GM21515 (cell line): ENCODE measurements around the gene DPY30.
"Not testable (repeated sequence)": the region's sequence is repeated elsewhere in the genome, so short reads cannot be mapped to it uniquely, and the experiment has no call there.

ENCODE experiments used
- ATAC-seq: cut with Tn5 transposase; IDR thresholded peaks from one replicate; pipeline ENCODE4 v1.9.1; 2021; ENCODE audit not compliant: unreplicated experiment

The DPY30 gene

DNA sequence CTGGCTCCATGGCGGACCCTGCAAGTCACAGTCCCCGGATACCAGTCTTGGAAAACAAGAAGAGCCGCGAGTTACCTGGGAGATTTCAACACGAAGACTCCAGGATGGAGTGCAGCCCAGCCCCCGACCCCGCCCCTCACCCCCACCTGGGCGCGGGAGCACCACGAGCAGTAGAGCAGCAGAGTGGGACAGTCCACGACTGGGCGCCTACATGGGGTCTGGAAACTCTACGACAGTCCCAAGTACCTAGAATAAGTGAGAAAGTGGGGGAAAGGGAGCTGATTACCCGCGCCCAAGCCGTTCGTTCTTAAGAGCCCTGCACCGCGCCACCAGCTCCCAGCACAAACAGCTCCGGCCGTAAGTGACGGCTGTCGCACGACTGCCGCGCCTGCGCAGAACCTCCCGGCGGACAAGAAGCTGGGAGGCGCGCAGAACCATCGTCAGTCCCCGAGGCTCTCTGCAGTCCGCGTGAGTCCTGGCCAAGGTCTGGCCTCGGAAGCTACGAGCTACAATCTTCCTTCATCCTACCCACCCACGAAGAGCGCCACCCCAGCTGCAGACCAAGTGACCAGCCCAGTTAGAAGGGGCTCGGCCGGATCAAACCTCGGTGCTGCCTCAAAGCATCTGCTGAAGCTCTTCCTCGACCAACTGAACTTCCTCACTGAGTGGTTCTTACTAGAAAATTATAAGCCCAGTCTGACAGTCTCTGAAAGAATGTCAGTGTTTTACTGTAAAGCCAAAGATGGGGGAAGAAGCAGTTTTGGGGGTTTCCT, at the start of gene DPY30:
TSS of gene DPY30 (minus strand) at position 359 of the 773 bp plus-strand sequence. CDS start at position 10, 349 bp downstream.
- peak; percentile 90 for ATAC-seq

DNA sequence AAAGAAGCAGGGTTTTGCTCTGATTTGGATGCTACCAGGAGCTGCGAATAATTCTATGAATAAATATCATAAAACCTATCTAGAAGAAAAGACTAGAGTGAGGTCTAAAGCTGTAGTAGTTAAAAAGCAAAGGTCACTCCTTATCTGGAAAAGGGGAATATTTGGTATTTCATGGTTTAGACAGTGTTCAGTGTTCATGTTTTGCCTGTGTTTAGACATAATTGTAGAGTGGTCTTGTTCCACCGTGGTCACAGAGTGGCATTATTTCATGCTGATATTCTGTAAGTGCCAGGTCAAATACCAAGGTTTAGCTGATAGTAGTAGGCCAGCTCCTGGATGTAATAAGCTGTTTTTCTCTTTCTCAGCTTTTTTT, 34.5 kb upstream of the DPY30 start:
- ATAC-seq = no peak

DNA sequence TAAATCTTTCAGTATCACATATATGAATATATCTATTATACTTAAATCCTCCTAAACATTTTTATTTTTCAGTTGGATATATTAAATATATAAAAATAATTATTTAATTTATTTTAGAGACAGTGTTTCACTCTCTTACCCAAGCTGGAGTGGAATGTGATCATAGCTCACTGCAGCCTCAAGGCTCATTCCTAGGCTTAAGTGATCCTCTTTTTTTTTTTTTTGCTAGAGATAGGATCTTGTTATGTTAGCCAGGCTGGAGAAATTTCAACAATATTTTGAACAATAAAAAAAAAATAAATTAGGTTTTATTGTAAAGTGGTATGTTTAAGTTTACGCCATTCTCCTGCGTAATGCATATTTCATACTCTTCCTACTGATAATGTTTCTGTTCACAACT, 27.9 kb upstream of the DPY30 start:
- ATAC-seq = no peak

DNA sequence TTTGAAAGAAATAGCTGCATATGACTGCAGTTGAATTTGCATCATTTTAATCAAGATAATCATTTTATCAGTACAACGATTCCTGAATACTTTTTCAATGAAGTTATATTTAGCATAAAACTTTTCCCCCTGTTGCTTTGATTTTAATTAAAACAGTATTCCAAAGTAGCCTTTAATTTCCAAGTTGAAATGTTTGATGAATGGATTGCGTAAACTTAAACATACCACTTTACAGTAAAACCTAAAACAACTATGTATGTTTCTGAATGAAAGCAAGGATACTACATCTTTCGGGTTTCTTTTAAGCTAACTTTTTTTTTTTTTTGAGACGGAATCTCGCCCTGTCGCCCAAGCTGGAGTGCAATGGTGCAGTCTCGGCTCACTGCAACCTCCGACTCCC, 25.1 kb upstream of the DPY30 start:
- no peak for ATAC-seq

DNA sequence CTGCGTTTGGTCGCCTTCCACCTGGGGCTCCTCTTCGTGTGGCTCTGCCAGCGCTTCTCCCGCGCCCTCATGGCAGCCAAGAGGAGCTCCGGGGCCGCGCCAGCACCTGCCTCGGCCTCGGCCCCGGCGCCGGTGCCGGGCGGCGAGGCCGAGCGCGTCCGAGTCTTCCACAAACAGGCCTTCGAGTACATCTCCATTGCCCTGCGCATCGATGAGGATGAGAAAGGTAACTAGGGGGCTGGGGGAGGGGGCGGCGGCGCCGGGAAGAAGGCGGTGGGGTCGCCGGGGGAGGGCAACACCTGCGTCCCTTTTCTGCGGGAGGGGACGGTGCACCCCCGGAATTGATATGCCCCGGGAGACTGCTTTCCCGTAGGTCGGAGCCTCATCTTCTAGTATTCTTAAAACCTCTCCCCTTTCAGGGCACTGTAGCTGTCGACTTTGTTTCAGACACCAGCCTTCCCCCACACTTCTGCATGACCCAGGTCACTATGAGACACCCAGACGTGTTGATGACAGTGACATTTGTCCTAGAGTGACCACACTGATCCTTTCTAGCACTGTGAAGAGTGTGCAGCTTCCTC, 24.5 kb upstream of the DPY30 start:
- ATAC-seq = peak; percentile 10

DNA sequence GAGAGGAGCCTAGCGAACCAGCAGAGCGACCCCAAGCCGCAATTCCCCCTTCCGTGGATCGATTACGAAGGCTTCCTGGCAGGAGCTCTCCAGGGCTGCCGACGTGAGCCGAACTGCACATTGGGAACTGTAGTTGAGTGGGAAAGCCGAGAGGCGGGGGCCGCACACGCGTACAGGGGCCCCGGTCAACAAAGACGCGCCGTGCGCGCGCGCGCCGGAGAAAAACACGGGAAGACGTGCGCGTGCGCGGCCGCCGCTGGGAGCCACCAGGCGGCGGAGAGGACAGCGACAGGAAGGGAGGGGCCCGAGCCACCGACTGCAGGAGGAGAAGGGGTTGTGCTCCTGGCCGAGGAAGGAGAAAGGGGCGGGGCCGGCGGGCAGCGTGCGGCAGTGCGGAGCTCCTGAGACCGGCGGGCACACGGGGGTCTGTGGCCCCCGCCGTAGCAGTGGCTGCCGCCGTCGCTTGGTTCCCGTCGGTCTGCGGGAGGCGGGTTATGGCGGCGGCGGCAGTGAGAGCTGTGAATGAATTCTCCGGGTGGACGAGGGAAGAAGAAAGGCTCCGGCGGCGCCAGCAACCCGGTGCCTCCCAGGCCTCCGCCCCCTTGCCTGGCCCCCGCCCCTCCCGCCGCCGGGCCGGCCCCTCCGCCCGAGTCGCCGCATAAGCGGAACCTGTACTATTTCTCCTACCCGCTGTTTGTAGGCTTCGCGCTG, 23.9 kb upstream of the DPY30 start, which contains the start of gene SPAST:
TSS of gene SPAST (plus strand) at position 247 of the 711 bp plus-strand sequence. CDS start at position 523, 276 bp downstream.
- peak; percentile 96 for ATAC-seq

DNA sequence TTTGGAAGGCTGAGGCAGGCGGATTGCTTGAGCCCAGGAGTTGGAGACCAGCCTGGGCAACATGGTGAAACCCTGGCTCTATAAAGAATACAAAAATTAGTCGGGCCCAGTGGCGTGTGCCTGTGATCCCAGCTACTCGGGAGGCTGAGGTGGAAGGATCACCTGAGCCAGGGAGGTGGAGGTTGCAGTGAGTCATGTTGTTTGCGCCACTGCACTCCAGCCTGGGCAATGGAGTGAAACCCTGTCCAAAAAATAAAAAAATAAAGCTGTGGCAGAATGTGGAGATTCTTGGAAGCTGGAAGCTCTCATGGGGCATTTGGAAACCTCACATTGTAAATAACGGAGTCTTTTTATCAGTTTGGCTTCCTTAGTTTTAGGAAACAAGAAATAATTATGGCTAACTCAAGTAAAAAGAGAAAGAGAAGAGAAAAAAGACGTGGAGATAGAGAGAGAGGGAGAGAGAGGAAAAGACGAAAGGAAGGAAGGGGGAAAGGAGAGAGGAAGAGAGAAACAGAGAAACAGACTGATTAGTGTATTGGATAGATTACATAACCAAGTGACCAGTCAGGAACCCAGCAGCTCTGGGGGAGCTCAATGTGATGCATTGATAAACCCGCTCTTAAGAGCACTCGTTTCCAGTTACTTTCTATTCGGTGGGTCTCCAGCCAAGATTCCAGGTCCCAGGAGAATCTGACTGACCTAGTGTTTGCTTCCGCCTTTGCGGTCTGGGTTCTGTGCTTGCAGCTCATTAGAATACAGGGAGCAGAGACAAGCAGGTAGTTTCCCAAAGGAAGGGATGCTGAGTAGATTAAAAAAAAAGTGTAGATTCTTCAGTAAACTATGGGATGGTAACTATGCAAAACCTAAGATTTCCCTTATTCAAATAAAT, 22.6 kb upstream of the DPY30 start:
- no peak for ATAC-seq

DNA sequence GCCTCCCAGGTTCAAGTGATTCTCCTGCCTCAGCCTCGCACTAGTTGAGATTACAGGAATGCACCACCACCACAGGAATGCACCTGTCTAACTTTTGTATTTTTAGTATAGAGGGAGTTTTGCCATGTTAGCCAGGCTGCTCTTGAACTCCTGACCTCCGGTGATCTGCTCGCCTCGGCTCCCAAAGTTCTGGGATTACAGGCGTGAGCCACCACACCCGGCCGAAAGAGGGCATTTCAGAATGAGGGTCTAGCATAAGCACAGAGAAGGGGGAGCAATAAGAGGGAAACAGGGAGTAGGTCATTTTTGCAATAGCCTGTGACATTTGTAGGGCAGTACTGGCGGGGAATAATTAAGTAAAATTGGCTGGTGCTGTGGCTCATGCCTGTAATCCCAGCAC, 21.8 kb upstream of the DPY30 start:
- ATAC-seq = no peak

DNA sequence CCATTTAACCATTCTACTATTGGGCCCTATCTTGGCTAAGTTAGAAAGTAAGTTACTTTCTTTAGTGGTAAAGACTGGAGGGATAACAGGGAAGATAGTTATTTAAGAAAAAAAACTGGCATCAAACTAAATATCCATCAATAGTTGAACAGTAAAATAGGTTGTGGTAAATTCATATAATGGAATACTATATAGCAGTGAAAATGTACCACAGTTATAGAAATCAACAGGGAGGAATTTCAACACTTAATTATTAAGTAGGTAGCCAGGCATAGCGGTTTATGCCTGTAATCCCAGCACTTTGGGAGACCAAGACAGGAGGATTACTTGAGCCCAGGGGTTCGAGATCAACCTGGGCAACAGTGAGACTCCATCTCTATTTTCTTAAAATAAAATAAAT, 20.7 kb upstream of the DPY30 start:
- ATAC-seq = no peak

DNA sequence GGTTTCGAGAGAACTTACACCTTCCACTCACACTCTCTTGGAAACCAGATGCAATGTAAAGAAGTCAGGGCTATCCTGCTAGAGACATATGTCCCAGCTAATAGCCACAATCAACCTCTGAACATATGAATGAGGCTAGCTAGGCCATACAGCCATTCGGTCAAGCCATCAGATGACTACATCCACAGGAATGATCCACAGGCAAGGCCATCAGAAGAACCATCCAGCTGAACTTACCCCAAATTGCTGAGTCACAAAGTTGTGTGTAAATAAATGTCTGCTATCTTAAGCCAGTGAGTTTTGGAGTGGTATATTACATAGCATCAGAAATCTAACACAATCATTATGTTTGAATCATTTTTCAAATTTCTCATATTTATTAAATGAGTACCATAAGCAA, 18.5 kb upstream of the DPY30 start:
- ATAC-seq = no peak

DNA sequence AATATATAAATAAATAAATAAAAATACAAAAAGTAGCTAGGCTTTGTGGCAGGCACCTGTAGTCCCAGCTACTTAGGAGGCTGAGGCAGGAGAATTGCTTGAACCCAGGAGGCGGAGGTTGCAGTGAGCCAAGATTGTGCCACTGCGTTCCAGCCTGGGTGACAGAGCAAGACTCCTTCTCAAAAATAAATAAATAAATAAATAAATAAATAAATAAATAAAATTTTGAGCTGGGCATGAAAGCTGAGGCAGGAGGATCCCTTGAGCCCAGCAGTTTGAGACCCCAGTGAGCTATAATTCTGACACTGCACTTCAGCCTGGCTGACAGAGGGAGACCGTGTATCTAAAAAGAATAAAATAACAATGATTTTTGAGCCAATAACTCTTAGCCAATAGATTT, 15.0 kb upstream of the DPY30 start:
- not testable (repeated sequence) for ATAC-seq

DNA sequence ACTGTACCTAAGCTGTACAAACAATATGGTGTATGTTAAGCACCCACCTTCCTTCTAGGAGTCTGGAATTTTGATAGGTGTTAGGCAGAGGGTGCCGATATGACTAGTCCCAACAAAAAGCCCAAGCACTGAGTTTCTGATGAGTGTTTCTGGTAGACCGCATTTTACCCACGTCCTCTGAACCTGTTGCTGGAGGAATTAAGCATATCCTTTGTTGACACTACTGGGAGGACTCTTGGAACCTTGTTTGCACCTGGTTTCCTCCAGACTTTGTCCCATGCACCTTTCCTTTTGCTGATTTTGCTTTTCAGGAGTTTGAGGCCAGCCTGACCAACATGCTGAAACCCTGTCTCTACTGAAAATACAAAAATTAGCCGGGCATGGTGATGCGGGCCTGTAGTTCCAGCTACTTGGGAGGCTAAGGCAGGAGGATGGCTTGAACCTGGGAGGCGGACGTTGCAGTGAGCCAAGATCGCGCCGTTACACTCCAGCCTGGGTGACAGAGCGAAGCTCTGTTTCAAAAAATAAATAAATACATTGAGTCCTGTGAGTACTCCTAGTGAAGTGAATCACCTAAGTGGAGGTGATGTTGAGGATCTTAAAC, 12.3 kb upstream of the DPY30 start:
- no peak for ATAC-seq

DNA sequence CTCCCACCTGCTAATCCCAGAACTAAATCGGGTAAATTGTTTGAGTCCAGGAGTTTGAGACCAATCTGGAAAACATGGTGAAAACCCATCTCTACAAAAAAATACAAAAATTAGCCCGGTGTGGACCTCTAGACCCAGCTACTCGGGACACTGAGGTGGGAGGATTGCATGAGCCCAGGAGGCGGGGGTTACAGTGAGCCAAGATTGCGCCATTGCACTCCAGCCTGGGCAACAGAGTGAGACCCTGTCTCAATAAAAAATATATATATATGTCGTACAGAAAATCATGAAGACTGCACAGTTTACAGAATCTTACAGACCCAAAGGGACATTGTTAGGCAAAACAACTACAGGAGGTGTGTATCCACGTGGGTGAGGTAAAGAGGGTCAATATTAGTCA, 4.0 kb upstream of the DPY30 start:
- no peak for ATAC-seq

DNA sequence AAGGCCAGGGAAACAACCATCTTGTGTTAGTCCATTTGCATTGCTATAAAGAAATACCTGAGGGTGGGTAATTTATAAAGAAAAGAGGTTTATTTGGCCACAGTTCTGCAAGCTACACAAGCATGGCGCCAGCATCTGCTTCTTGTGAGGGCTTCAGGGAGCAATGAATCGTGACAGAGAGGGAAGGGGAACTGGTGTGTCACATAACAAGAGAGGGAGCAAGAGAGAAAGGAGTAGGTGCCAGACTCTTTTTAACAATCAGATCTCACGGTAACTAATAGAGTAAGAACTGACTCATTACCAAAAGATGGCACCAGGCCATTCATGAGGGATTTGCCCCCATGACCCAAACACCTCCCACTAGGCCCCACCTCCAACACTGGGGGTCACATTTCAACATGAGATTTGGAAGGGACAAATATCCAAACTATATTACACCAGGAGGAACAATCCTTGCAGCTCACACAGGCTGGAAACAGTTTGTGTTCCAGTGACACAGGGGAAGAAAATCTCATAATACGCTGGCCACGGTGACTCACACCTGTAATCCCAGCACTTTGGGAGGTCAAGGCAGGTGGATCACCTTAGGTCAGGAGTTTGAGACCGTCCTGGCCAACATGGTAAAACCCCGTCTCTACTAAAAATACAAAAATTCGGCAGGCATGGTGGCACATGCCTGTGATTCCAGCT, 5.3 kb downstream of the DPY30 start:
- not testable (repeated sequence) for ATAC-seq

DNA sequence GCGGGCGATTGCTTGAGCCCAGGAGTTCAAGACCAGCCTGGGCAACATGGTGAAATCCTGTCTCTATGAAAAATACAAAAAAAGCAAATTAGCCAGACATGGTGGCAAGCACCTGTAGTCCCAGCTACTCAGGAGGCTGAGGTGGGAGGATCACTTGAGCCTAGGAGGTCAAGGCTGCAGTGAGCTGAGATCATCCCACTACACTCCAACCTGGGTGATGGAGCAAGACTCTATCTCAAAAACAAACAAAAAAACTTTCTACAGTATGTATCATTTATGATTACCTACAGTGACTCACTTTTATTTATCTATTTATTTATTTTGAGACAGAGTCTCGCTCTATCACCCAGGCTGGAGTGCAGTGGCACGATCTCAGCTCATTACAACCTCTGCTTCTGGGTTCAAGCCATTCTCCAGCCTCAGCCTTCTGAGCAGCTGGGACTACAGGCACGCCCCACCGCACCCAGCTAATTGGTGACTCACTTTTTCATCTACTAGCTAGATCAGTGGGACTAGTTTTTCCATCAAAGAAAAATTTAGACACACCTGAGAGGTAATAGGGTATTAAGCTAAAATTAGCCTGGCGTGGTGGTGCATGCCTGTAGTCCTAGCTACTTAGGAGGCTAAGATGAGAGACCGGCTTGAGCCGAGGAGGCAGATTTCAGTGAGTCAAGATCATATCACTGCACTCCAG, 20.7 kb downstream of the DPY30 start:
- not testable (repeated sequence) for ATAC-seq

DNA sequence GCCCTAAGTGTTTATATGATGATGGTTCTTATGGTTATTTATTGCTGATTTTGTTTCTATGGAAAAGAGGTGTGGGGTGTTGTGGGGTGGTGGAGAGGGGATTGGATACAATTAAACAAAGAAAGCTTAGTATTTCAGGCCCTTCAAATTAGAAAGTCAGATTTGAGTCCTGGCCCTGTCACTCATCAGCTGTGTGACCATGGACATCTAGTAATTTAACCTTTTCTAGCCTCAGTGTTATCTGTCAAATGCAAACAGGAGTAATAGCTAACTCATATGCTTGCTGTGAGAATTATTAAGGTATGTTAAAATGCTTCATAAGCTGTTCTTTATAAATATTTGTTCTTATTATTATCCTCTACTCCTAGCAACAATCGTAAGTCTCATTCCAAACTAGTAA, 26.7 kb downstream of the DPY30 start:
- no peak for ATAC-seq

DNA sequence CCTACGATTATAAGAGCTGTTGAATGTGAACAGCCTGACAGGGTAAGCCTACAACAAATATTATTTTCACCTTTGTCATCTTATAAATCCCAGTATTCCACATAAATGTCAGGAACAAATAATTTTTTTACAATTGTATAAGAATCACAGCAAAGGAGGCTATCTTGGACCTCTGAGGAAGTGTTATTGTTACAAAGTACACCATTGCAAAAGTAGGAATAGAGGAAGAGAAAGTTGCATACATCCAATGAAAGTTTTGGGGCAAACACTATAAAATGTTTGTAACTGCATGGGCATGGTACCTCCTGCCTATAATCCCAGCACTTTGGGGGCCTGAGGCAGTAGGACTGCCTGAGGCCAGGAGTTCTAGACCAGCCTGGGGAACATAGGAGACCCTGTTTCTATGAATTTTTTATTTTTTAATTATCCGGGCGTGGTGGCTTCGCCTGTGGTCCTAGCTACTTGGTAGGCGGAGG, 28.1 kb downstream of the DPY30 start:
- no peak for ATAC-seq

DNA sequence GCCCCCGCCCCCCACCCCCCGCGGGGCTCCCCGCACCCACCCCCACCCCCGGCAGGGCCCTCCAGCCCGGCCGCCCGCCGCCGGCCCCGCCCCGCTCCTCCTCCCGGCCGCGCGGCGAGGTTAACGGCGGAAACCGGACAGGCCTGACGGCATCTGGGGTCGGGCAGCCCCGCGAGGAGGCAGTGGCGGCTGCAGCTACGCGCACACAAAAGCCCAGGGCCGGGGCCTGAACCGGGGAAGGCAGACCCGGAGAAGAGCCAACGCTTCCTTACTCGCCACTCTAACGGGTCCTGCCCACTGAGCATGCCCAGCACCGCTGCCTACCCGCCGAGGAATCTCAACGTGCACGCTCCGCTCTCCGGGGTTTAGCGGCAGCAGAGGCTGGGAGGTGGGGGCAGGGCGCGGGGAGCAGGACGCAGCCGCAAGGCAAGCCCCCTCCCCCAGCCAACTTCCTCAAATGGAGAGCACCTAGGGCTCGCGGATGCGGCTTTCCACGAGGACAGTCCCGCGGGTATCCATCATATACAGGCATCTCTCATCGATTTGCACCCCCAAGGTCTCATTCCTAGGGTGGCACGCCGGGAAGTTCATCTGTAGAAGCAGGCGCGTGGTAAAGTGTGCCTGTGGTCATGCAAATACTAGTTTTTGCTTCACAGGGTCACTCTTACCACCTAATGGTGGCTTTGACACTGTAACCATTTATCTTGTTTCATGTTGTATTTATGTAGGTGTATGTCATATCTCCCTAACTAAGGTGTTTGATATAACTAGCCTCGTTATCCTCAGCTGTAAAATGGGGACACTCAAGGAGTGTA, 28.7 kb downstream of the DPY30 start, which contains the start of gene MEMO1:
TSS of gene MEMO1 (minus strand) at position 339 of the 815 bp plus-strand sequence. CDS start 761 bp downstream, outside the sequence.
- ATAC-seq = peak; percentile 63
